Epithelial cell of proximal tubule (primary cell): ENCODE data around the gene COL23A1. TPM values are rescaled to one million over a fixed set of nuclear protein-coding genes. Genes with fewer than 3 reads are reported as not detected.

ENCODE experiments used
- DNase-seq: peaks from one replicate; pipeline ENCODE4 v3.0.0-alpha.2; 2011; ENCODE audit warnings: low read depth
- H3K4me3 ChIP-seq: 2 replicates; pipeline ENCODE4 v1.5.1; 2011; ENCODE audit warnings: low read depth, mild to moderate bottlenecking, low read length
- CTCF ChIP-seq: conservative IDR thresholded peaks from 2 replicates; pipeline ENCODE4 v1.5.1; 2012; ENCODE audit warnings: low read depth, mild to moderate bottlenecking, low read length
- total RNA-seq: library from RNA; depleted of rRNA; stranded (reverse); fragments of >200 nt; gene quantifications from 2 replicates; pipeline ENCODE4 v1.2.3, GENCODE V29; 2015

COL23A1 gene
- total RNA-seq, 1 donor from 2014 or later = not detected

GRCh38 chr5:178281331-178281730 is 308.9 kb downstream of the COL23A1 start:
- TF ChIP-seq CTCF = no peak
- no peak overlapping the region for H3K4me3 ChIP-seq
- DNase-seq = no peak

GRCh38 chr5:178280631-178281030 is 309.6 kb downstream of the COL23A1 start:
- no peak for TF ChIP-seq CTCF
- H3K4me3 ChIP-seq = no peak overlapping the region
- no peak for DNase-seq

GRCh38 chr5:178279723-178280438 is 310.3 kb downstream of the COL23A1 start:
- peak; percentile 97 for TF ChIP-seq CTCF
- DNase-seq = no peak
- H3K4me3 ChIP-seq = no peak overlapping the region

GRCh38 chr5:178279026-178279722 is 311.0 kb downstream of the COL23A1 start:
- no peak for DNase-seq
- no peak for TF ChIP-seq CTCF
- no peak overlapping the region for H3K4me3 ChIP-seq

GRCh38 chr5:178278358-178279023 is 311.7 kb downstream of the COL23A1 start:
- no peak for DNase-seq
- TF ChIP-seq CTCF = no peak
- no peak overlapping the region for H3K4me3 ChIP-seq

- TF ChIP-seq CTCF = no peak
- DNase-seq = no peak
- H3K4me3 ChIP-seq = no peak overlapping the region
Observed at GRCh38 chr5:178277866-178278265, 312.3 kb downstream of the COL23A1 start.
